ENCODE data around the gene GART.
A peak's percentile ranks its signal among the peaks of the same experiment; 100 is the strongest.
"Not testable (repeated sequence)": the region's sequence is repeated elsewhere in the genome, so short reads cannot be mapped to it uniquely, and the experiment has no call there.

Gene GART

DNA sequence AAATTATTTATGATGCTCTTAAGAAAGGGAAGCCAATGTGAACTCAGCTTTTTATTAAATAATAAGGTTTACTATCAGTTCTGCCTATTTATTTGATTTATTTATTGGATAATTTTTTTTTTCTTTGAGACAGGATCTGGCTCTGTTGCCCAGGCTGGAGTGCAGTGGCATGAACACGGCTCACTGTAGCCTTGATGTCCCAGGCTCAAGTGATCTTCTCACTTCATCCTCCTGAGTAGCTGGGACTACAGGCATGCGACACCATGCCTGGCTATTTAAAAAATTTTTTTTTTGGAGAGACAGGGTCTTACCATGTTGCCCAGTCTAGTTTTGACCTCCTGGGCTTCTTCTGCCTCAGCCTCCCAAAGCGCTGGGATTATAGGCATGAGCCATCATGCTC lies 29.4 kb downstream of the GART start:
- DNase-seq (ENCODE audit: low read depth in 2 of 2): no peak

DNA sequence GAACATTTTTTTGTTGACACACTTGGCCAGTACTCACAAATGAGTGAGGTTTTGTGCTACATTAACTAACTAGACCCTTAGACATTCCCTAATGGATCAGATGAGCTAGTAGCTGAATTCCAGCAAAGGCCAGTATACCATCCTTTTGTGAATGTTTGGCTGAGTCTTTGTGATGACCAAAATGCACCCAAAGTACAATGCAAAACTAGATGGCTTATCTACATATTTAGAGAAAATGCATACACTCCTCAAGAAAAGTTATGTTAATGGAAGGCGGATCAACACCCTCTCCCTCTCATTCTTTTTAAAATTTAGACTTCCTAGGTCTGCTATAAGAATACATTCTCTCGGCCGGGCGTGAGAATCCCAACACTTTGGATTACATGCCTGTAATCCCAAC lies 30.3 kb downstream of the GART start:
- no peak for DNase-seq (ENCODE audit: low read depth in 2 of 2)

DNA sequence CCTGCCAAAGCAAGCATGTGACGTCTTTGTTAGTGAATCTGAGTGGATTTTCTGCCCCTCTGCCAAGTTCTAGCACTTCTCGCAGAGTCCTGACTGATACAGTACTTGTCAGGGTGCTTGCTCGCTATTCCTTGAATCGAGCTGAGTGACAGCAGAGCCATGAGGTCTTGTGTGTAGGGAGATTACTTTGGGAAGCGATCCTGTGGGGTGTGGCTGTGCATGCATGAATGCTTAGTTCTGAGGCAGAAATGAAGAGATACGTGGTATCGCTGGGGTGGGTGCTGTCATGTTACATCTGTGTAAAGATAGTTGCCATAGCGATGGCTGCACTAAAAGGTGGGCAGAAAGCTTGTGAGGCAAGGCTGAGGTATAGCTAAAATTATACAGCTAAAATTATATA lies 31.1 kb downstream of the GART start:
- no peak for DNase-seq (ENCODE audit: low read depth in 2 of 2)

DNA sequence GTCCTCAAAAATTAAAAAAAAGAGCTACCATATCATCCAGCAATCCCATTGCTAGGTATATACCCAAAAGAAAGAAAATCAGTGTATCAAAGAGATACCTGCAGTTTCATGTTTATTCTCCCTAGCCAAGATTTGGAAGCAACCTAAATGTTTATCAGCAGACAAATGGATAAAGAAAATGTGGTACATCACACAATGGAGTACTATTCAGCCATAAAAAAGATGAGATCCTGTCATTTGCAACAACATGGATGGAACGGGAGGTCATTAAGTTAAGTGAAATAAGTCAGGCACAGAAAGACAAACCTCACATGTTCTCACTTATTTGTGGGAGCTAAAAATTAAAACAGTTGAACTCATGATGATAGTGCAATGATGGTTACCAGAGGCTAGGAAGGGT lies 34.9 kb downstream of the GART start:
- not testable (repeated sequence) for DNase-seq (ENCODE audit: low read depth in 2 of 2)

DNA sequence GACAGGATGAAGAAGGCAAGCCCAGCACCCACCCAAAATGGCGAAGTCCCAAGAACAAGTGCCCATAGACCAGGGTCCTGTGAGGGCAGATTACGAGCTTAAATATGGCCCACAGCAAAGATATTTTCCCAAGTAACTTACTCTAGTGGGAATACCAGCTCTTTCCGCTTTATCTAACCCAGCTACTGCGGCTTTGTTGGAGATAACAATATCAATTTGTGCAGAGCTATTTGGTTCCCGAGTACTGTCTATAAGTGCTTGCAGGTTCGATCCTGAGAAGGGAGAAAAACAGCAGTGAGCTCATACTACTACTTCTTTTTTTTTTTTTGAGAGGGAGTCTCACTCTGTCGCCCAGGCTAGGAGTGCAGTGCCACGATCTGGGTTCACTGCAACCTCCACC lies 36.1 kb downstream of the GART start:
- DNase-seq (ENCODE audit: low read depth in 2 of 2): no peak

DNA sequence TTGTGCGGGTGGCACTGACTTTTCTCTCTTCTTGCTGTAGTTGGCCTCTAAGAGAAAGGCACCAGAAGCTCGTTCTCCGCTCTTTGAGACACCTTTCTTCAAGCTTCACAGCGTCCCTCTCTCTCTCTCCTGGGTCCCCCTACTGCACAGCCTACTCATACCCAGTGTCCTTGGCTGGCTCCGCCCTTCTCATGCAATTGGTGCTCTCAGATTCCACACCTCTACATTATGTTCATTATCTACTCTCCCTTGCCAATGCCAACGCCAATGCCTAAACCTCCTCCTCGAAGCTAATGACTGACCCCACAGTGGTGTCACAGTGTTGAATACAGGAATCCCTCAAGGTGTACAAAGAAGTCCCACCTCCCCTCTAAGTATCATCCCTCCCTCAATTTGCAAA lies 45.6 kb downstream of the GART start:
- no peak for DNase-seq (ENCODE audit: low read depth in 2 of 2)

DNA sequence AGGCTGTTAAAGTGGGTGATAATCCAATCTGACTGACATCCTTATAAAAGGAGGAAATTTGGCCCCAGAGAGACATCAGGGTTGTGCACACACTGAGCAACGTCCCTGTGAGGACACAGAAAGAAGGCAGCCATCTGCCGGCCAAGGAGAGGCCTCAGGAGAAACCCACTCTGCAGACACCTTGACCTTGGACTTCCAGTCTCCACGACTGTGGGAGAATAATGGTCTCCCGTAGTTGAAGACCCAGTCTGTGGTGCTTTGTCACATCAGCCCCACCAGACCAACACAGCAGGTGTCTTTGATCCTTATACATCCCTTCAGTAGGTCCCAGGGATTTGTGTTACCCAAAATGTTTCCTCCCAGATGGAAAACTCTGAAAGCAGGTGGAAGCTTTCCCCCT lies 46.2 kb downstream of the GART start:
- no peak for DNase-seq (ENCODE audit: low read depth in 2 of 2)

DNA sequence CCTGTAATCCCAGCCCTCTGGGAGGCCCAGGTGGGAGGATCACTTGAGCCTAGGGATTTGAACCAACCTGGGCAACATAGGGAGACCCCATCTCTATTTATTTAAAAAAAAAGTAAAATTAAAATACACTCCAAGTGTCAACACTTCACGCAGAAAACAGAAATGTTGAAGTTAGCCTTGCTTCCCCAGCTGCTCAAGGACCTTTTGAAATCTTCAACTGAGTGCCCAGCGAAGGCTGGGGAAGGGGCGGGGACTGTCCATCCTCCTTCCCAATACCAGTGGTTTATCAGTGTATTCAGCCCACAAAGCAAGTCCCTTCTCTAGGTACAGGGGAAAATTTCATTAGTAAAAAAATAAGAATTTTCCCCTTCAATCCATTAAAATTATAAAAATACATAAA lies 48.2 kb downstream of the GART start:
- no peak for DNase-seq (ENCODE audit: low read depth in 2 of 2)

DNA sequence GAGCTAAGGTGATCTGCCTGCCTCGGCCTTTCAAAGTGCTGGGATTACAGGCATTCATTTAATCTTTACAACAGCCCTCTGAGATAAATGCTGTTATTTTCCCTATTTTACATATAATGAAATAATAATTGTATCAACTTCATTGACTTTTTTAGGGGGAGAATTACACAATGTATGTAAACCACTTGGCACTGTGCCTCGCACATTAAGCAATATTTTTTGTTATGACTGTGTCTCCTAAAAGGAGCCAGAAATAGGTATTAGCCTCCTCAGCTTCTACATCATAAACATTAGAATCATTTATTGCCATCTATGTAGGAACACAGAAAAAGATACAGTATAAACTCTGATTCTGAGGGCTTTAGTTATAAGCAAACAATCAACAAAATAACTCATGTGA lies 49.3 kb downstream of the GART start:
- no peak for DNase-seq (ENCODE audit: low read depth in 2 of 2)

DNA sequence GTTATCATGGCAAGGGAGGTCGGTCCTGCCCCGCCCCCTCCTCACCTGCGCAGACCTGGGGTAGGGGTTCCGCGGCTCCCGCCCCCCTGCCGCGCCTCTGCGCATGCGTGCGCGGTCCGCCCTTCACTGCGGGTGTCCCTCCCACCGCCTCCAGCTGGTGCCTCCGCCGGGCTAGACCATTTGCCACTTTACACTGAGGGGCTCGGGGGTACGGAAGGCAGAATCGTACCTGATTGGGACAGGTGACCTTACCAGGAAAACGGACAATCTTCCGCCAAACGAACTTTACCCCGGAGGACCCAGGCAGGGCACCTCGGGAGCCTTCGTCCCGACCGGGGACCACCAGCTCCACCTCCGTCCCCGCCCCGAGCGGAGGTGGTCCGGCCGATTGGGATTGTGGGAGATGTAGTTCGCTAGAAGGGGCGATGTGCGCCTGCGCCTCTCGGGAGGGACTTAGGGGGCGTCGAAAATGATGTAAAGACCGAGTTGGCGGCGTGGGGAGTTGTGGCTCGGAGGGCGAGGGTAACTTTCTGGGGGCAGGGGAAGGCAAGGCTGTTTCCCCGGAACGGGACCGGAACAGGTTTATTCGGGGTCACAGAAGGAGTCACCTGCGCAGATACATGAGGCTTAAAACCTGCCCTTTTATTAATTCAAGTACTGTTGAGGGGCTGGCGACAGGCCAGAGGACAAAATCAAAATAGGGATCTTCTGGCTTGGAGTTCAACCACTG lies 50.4 kb downstream of the GART start, which contains the start of gene DNAJC28:
DNAJC28 (minus strand) TSS at position 344 of the 730 bp plus-strand sequence. CDS start 2,323 bp downstream, outside the sequence.
- peak; percentile 91 to 93 for DNase-seq (ENCODE audit: low read depth in 2 of 2)

DNA sequence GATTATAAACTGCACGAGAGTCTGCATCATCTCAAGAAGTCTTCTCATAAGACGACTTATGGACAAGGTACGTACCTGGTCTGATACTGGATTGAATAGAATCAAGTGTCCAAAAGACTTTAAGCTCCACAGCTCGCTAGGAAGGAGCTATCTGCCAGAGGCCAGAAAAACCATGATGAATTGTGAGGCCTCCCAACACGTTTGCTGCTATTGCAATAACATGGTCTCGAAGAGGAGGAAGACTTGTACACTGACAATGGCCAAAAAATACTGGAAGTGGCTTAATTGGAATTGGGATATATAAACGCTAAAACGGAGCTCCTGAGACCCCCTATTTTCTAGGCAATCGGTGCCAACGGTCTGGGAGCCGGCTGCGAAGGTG lies 50.9 kb downstream of the GART start:
- DNase-seq (ENCODE audit: low read depth in 2 of 2): no peak

DNA sequence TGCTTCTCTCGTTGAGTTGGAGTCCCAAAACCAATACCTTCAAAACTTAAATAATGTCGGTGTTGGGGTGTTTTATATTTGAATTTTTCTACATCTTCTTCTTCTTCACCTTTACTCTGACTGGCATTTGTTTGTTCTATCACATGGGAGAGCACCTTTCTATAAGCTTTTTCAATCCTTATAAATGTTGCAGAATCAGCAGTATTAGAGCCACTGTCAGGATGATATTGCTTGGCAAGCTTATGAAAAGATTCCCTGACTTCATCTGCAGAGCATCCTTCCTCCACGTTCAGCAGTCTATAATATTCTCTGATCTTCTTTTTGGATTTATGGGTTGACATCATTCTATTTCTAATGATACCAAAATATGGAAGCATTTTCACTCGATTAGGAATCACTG lies 53.0 kb downstream of the GART start:
- no peak for DNase-seq (ENCODE audit: low read depth in 2 of 2)

DNA sequence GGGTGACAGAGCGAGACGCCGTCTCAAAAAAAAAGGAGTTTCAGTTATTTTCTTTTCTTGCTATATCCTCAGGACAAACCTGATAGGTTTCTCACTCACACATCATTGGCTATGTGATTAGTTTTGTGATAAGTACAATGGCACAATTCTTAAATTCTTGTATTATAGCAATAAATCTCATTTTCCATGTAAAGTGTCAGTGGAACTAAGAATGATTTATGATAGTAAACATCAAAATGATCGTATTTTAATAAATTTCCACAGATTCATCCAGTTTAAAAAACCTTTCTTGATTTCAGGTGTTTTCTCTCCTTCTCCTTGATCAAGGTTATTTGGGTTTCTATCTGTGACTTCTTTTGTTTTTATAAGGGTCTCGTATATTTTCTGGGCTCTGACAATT lies 53.9 kb downstream of the GART start:
- DNase-seq (ENCODE audit: low read depth in 2 of 2): no peak

DNA sequence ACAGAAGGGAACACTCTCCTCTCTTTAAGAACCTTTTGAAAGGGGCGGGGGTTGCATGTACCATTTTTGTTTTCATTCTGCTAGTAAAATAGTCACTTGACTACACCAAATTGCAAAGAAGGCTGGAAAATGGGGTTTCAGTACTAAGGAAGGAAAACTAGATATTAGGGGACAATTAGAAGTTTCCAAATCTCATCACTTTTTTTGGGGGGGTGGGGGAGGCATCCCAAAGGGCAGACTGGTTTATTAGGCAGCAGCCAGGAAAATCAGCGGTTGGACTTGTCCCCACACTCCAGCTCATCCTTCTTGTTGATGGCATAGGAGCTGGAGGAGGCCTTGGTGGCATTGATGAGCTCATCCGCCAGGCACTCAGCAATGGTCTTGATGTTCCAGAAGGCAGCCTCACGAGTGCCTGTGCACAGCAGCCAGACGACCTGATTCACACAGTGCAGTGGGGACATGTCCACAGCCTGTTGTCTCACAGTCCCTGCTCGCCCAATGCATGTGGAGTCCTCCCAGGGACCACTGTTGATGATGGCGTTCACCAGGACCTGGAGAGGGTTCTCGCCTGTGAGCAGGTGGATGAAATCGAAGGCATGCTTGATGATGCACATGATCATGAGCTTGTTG lies 60.5 kb downstream of the GART start:
- no peak for DNase-seq (ENCODE audit: low read depth in 2 of 2)

DNA sequence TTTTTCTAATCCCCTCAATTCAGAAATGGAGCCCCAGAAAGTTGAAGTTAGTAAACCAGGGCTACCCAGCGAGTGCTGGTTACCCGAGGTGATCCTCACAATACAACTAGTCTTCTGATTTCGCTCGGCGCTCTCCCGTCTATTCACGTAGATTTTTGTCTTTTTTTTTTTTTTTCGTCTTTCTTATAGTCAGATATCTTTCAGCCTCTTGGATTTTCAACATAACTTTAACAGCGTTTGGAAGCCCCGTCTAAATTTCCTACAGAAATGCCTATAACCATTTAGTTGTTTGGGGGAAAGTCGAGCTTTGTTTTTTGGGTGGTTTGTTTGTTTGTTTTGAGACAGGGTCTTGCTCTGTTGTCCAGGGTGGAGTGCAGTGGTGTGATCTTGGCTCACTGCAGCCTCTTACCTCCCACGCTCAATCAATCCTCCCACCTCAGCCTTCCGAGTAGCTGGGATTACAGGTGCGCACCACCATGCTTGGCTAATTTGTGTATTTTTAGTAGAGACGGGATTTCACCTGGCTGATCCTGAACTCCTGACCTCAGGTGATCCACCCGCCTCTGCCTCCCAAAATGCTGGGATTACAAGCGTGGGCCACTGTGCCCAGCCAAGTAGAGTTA lies 61.3 kb downstream of the GART start:
- no peak for DNase-seq (ENCODE audit: low read depth in 2 of 2)

DNA sequence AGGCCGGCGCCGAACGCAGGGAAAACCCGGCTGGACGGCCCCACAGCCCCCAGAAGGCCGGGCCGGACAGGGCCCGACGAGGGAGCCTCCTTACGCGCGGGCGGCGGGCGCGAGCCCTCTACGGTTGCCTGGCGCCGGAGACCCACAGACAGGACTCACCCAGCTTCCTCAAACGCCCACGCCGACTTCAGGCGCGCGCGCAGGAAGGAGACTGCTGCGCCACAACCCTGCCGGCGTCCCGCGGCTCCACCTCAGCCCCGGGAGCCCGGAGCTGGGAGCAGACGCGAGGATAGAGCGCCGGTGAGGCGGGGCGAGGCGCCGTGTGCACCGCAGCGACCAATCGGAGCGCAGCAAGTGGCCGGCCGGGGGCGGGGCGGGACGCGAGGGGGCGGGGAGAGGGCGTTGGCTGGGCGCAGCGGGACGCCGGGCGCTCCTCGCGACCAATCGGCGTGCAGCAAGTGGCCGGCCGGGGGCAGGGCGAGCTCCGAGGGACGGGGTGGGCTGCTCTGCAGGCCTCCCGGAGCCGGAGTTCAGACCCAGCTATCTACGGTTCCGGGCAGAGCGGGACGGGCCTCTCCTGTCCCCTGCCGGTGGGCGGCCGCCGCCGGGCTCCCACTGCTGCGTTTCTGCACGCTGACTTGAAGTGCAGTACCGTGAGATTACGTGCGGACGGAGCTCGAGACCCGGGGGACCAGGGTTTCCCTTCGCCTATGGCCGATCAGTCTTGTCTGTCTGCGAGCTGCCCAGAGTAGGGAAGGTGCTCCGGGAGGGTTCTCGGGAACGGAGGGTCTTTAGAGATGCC lies 62.0 kb downstream of the GART start, which contains the start of gene TMEM50B:
TMEM50B (minus strand) TSS at position 296 of the 802 bp plus-strand sequence. CDS start 11,089 bp downstream, outside the sequence.
- peak; percentile 95 to 97 for DNase-seq (ENCODE audit: low read depth in 2 of 2)

DNA sequence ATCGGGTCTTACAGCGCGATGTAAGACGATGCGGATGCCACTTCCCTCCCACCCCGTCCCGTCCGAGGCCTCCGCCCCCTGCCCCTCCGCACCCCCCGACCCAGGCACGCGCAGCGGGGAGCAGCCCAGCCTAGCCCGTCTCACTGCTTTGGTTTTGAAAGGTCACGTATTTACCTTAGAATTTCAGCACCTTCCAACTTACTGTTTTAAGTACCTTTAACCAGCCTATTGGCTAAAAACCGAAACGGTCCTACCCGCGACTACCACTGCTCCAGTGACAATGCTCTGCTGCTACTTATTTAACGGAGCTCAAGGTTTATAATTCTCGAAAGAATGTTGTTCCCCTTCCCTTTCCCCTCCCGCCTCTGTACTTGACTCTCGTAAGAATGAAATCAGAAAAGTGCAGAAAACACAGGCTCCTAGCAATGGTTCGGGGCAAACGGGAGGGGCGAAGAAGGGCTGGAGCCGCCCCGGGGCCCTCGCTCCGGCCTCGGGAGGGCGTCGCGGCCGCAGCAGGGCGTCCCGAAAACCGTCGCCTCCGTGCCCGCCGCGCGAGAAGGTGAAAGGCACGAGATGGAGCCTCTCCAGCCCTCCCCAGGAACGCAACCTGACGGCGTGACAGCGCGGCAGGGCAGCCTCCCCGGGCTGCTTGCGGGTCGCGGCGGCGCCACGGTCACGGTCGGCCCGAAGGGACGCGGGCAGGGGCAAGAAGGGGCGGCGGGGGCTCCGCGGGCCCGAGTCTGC lies 62.8 kb downstream of the GART start:
- peak; percentile 11 to 21 for DNase-seq (ENCODE audit: low read depth in 2 of 2)

DNA sequence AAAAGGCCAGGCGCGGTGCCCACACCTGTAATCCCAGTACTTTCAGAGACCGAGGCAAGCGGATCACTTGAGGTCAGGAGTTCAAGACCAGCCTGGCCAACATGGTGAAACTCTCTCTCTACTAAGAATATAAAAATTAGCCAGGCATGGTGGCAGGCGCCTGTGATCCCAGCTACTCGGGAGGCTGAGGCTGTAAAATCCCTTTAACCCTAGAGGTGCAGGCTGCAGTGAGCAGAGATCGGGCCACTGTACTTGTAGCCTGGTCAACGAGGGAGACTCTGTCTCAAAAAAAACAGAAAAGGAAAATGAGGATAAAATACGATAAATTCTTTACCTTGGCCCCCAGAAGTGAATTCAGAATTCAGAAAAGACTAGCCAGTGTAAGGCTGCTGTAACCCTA lies 63.7 kb downstream of the GART start:
- no peak for DNase-seq (ENCODE audit: low read depth in 2 of 2)

DNA sequence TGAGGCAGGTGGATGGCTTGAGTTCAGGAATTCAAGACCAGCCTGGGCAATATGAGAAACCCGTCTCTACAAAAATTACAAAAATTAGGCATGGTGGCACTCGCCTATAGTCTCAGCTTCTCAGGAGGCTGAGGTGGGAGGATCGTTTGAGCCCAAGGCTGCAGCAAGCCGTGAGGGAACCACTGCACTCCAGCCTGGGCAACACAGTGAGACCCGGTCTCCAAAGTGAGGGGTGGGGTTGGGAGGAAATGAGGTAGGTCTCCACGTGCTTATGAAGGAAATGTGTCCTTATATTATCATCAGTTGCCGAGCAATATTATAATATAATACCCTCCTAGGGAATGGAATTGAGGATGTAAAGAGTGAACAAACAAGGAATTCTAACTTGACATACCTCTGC lies 64.9 kb downstream of the GART start:
- DNase-seq (ENCODE audit: low read depth in 2 of 2): no peak

DNA sequence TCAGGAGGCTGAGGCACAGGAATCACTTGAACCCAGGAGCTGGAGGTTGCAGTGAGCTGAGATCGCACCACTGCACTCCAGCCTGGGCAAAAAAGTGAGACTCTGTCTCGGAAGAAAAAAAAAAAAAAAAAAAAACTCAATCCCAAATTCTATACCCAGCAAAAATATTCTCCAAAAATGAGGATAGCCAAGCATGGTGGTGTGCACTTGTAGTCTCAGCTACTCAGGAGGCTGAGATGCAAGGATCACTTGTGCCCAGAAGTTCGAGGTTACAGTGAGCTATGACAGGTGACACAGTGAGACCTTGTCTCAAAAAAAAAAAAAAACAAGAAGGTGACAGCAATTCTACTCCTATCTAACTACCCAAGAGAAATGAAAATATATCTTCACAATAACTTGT lies 68.6 kb downstream of the GART start:
- no peak for DNase-seq (ENCODE audit: low read depth in 2 of 2)

DNA sequence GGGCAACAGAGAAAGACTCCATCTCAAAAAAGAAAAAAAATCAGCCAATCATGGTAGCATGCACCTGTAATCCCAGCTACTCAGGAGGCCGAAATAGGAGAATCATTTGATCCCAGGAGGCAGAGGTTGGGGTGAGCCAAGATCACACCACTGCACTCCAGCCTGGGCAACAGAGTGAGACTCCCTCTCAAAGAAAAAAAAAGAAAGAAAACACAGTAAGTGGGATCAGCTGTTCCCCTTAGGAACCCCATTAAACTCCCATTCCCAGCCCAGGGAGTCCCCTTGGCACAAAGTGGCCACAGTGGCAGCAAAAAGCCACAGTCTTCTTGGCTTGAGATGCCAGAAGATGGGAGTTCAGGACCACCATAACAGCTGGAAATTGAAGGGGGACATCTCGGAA lies 71.2 kb downstream of the GART start:
- DNase-seq (ENCODE audit: low read depth in 2 of 2): no peak

DNA sequence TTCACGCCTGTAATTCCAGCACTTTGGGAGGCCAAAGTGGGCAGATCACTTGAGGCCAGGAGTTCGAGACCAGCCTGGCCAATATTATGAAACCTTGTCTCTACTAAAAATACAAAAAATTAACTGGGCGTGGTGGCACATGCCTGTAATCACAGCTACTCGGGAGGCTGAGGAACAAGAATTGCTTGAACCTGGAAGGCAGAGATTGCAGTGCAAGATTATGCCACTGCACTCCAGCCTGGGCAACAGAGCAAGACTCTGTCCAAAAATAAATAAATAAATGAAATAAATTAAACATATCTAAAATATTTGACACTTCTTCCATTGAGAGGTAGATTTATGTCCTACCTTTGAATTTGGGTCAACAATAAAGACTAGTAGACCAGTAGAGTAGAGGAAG lies 72.7 kb downstream of the GART start:
- not testable (repeated sequence) for DNase-seq (ENCODE audit: low read depth in 2 of 2)
